HG03280 (cell line): ENCODE data around the gene EXOC7.

ENCODE experiments used
- ATAC-seq: cut with Tn5 transposase; IDR thresholded peaks from one replicate; pipeline ENCODE4 v1.9.1; 2021; ENCODE audit warnings: mild to moderate bottlenecking, moderate library complexity; ENCODE audit not compliant: unreplicated experiment

EXOC7 gene, protein sequence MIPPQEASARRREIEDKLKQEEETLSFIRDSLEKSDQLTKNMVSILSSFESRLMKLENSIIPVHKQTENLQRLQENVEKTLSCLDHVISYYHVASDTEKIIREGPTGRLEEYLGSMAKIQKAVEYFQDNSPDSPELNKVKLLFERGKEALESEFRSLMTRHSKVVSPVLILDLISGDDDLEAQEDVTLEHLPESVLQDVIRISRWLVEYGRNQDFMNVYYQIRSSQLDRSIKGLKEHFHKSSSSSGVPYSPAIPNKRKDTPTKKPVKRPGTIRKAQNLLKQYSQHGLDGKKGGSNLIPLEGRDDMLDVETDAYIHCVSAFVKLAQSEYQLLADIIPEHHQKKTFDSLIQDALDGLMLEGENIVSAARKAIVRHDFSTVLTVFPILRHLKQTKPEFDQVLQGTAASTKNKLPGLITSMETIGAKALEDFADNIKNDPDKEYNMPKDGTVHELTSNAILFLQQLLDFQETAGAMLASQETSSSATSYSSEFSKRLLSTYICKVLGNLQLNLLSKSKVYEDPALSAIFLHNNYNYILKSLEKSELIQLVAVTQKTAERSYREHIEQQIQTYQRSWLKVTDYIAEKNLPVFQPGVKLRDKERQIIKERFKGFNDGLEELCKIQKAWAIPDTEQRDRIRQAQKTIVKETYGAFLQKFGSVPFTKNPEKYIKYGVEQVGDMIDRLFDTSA

DNA sequence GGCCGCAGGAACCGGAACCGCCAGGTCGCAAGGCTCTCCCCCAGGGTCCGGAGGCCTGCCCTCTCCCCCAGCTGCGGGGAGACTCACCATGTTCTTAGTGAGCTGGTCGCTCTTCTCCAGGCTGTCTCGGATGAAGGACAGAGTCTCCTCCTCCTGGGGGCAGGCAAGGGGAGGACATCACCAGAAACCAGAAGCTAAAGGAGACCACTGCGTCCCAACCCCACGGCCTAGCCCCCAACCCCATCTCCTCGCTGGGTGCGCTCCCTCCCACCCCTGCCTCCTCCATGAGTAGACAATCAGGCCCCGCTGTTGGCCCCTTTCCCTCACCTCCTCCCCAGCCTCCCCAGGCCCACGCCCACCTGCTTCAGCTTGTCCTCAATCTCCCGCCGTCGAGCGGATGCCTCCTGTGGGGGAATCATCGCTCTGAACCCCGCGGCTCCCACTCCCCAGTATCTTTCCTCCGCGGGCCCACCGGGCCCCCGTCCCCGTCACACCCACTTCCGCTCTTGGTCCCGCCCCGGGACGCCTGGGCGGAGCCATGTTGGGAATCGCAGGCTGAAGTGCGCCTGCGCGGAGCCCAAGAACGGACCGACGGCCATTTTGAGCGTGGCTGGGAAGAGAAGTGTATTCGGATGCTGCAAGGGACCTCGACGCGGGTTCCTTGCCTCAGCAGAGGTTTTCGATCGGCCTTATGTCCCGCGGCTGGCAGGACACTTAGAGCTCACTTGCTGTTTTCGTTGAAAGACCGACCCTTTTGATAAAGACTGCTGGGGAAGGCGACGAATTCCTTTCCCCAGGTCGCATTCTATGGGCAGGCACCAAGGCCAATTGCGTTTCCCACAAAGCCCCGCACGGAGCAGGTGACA lies at the start of gene EXOC7:
Gene EXOC7 (minus strand): TSS at position 514 of the 866 bp plus-strand sequence. CDS start 95 bp downstream, at position 419.
- peak; percentile 90 for ATAC-seq

DNA sequence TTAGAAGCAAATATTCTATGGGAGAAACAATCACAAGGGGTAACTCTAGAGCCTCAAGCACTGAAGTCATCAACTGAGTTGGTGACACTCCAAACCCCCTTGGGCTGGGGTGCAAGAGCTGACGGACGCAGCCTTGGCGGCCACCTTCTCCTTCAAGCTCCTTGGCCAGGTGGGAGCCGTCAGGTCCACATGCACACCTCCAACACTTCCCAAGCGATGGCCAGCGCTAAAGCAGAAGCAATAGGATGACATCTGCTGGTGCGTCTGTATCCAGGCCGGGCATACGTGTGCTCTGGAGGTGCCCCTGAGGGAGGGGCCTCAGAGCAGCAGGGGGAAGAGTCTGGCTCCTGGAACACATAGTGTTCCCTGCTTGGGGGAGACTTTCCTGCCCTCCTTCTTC lies 49.6 kb upstream of the EXOC7 start:
- no peak for ATAC-seq

DNA sequence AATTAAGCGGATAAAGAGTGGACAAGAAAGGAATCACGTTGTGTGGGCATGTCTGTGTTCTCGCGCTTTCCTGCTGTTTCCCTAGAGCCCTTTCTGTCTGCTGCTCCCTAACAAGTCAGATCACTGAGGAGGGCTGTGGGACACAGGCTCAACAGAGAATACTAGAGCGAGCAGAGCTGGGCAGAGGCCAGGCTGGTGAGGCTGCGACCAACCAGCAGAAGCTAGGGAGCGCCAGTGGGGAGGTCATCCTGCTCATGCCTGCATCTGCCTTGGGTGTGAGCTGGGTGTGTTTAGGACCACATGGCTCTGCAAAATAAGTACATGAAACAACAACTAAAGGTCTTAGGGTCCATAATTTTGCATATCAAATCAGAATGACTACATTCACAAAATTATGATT lies 49.0 kb upstream of the EXOC7 start:
- no peak for ATAC-seq

DNA sequence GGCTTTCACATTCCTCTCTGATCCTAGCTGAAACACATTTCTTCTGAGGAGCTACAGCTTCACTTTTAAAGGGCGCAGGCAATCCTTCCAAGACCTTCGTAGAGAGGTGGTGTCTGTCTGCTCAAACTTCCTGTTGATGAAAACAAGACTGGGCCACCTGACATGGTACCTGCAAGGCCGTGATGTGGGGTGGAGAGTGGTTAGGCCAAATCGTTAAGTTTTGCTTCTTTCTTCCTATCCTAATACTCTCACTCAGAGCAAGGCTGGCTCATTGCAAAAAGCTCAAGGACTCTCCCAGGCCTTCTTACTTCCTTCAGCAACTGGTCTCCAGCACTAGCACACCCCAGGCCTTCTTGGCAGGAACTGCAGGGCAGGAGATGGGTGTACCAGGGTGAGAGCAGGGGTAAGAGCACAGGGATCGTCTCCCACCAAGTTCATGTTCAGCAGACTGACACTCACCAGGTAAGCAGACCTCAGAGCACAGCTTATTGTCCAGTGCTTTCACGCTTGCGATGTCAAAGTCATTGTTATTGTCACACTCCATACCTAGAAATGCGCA lies 48.4 kb upstream of the EXOC7 start:
- no peak for ATAC-seq

DNA sequence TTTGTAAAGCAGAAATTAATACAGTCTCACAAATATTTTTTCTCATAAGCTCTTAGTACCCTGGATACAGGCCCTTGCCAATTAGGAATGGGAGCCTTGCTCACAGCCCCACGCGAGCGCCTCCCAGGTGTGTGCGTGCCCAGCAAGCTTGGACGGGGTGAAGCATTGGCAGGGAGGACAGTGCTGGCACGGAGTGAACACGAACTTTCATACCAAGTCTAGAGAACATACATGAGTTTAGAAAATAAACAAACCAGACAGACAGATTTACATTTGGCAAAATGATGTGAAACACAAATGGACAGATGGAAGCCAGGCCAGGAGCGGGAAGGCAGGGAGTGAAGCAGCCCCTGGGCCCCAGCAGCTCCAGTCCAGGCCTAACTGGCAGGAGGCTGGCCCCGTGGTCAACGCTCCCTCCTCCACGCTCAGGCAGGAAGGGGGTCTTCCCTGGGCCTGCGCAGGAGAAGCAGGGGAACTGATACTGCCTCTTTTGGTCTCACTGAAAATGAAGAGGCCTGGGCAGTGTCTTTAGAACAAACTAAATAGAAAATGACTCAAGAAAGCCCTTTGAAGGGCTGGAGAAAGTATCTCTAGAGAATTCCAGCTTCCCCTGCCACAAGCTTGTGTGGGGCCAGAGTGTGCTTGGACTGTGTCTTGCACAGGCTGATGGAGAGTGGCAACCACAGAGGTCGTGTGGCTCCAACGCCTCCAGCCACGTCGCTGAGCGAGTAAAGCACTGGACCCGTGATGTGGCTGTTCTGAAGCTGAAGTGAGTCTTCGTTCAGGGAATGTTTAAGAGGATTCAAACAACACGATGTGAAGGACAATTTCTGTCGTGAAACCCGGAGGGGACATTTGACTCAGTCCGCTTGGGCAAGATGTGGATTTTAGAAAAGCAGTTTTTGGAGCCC lies 47.4 kb upstream of the EXOC7 start:
- no peak for ATAC-seq

DNA sequence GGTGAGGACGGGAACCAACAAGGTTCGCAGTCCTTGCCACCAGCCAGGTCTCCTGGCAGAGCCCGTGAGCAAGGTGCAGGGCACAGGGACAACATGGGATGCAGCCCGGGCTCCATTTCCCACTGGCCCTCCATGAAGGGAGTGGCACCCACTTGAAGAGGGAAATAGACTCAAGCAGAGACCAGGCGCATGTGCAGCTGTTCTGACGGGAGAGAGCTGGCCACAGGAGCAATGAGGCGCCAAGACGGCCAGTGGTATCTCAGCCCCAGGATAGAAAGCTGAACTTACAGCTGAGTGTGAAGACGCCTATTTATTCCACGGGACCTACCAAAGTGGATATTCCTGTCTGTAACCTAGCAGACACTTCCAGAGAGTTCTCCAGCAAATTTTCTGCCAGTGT lies 45.6 kb upstream of the EXOC7 start:
- no peak for ATAC-seq

DNA sequence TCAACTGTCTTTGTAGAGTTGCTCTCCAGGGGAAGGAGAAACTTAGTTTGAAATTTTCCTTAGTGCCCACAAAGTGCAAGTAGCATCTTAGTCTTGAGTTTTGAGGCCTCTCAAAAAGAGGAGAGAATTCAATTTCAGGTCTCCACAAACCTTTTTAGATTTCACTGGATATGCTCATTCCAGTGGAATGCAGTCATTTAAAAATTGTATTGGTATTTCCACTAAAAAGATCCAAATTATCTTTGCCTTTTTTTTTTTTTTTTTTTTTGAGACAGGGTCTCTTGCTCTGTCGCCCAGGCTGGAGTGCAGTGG lies 44.4 kb upstream of the EXOC7 start:
- no peak for ATAC-seq

DNA sequence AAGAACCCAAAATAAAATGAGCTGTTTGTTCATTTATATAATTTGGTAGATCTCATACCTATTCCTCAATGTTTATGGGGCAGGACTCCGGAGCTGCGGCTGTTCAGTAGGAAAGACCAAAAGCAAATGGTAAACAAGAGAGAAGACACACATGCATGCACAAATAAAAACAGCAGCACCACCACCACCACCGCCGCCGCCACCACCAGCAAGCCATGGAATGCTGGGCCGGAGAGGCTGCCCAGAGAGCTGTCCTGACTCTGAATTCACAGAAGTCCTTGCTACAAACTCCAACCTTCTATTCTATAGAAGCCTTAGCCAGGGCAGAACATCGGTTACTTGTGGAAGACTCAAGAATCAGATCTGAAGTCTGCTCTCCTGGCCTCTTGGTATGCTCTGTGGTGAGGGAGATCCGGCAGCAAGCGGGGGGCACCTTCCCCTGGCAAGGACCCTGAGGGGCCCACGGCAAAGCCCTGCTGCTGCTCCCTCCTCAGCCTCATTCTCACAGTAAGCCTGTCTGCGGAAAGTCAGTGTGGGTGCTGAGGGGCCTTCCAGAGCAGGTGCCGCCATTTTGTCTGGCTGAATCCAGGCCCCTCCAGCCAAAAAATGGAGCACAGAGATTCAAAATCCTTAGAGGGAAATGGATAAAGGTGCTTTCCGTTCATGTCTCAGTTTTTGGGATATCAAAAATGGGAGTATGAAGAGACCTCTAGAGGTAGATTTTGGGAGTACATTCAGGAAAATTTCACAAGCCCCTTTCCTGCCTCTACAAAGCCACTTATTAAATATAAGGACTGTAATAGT lies 43.8 kb upstream of the EXOC7 start:
- ATAC-seq, result no peak

DNA sequence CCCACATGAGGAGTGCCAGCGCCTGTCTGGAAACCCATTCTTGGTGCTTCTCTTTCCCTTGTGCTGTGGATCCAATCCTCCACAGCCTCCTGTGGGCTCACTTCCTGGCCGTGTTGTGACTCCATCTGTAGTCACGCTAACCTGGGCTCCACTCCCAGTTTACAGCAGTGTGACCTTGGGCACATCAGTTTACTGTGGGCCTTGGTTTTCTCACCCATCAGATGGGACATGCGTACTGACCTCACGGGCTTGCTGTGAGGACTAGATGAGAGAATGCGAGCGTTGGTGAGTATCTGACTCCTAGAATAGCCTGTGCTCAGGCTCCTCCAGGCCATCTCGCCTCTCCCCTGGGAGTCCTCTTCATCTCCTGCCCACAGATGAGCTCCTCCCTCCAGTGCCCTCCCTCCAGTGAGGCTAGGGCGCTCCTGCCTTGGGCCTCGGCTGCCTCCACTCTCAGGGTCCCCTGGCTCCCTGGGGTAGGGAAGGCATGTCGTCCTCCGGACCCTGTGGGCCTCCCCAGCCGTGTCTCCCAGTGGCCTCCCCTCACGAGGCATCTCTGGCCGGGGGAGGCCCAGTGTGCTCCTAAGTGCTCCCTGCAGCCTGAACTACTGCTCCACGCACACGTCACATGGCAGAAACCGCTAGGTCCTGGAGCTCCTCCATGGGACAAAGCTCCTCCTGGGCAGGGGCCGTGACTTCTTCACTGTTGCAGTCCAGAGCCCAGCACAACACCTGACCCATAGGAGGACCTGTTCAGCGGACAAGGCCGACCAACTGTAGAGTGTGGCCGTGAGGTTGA lies 42.7 kb upstream of the EXOC7 start:
- ATAC-seq, result no peak

DNA sequence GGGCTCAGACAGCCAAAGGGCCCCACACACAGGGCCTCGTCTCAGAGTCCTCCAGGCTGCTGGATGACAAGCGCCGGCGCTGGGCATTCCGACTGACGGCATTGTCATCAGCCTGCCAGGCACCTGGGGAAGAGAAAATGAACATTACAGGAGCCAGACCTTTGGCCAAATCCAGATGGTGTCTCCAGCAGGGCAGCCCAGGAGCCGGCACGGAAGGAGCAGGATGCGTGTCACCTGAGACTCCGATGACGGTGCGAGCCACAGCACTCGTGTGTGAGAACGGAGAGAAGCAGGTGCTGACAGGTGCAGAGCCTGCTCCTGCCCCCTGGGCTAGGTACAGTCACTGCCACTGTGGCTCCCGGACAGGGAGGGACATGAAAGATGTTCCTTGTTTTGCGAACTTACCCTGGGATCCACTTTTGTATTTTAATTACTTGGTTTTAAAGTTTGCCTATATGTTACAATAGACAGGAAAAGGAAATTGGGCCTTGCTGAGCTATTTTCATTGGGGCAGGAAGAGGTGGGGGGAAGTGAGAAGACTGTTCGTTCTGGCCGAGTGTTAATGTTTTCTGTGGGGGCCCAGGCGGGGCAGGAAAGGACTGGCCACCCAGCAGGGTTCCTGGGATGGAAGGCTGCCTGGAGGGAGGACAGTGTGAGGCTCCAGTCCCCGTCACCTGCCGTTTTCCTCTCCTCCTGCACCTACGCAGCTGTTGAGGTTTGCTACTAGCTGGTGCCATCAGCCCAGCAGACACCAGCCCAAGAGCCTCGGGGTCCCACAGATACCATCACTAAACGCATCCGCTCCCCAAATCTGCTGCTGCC lies 41.9 kb upstream of the EXOC7 start:
- ATAC-seq, result no peak

DNA sequence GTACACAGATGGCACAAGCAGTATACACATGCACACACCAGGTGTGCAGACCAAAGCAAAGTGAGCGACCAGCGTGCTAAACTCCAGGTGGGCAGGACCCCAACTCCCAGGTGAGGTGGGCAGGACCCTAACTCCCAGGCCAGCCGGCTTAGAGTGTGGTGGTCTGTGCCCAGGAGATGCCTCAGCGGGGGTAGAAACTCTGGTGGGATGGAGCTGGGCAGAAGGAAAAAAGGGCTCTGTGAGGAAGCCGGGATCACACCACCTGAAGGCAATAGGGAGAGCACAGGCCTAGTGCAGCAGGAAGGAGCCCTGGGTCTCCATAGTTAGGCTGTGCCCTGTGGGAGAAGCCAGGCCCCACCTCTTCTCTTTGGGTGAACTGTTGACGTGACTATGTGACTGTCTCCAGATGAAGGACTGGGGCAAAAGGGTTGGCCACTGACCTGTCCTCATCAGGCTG lies 39.0 kb upstream of the EXOC7 start:
- ATAC-seq, result no peak

DNA sequence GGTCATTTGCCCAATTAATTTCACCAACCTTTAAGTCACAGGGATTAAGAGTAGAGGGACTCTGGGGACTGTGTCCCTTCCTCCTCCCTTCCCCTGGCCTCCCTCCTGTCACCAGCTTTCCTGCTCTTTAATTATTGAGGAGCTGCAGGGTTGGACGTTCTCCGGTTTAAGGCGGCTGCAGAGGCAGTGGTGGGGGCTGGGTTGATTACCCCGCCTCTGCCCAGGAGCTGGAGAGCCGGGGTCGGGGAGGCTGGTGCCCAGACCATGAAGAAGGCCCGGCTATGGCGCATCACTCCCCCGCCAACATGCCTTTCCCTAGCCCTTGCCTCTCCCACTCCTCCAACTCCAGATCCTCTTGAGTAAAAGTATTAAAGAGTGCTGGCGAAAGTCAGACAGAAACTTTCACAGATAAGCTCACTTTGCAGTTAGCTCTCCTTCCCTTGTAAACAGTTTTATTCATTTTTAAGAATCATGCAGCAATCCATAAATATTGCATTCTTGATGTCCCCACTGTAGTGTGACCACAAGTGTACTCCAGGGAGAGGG lies 38.5 kb upstream of the EXOC7 start:
- ATAC-seq, result no peak

DNA sequence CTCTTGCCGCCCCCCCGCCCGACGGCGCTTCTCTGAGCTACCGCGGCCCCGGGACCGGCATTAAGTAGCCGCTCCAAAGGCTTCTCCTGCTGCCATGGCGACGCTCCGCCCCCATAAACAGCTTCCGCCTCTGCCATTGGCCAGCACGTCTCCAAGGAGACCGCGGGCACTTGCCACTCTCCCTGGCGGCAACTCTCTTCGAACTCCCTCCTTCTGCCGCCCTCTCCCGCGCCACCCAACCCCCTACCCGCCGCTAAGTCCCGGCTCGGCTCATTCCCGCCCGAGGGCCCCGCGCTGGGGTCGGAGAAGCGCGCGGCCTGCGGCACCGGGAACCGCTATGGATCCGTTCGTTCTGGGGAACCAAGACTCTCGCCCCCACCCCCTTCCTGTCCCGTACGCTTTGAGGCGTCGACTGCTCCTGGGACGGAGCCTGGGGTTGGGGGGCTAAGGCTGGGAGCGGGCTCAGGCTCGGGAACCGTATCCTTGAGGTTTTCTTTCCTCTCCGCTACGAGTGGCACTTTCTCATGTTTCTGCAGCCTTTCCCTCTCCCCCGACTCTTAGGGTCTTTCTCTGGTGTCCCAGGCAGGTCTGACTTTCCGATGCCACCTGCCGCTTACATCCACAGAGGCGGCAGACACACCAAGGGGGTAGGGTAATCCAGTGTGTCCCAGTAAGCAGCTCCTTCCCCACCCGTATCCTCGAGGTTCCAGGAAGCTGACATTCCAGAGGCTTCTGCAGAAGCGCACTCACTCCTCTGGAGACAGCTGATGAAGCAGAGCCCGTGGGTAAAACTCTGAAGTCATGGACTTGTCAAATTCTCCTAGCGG lies 37.8 kb upstream of the EXOC7 start, which contains the start of gene FOXJ1:
Gene FOXJ1 (minus strand): TSS at position 34 of the 827 bp plus-strand sequence. CDS start 850 bp downstream, outside the sequence.
- ATAC-seq, result peak; percentile 61

DNA sequence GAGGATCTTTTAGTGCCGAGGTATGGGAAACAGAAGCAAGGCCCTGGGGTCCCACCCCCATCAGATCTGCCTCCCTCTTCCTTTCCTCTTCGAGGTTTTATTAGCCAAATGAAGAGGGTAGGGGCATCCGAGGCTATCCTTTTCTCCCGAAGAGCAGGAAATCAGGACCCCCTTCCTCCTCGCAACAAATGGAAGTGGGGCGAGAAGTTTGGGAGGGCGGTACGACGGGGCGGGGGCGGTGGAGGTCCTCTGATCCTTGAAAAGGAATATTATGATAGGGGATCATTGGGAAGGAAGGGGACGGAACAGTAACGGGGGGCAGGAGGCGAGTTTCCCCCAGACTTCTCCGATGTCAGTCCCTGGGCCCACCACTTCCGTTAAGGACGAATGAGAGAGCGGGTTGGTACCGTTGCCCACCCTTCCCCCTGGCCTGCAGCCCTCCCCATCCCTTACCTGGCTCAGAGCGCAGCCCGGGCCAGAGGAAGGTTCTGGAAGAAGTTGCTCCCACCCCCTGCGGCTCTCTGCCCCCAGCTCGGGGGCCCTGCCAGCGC lies 37.1 kb upstream of the EXOC7 start:
- no peak for ATAC-seq

DNA sequence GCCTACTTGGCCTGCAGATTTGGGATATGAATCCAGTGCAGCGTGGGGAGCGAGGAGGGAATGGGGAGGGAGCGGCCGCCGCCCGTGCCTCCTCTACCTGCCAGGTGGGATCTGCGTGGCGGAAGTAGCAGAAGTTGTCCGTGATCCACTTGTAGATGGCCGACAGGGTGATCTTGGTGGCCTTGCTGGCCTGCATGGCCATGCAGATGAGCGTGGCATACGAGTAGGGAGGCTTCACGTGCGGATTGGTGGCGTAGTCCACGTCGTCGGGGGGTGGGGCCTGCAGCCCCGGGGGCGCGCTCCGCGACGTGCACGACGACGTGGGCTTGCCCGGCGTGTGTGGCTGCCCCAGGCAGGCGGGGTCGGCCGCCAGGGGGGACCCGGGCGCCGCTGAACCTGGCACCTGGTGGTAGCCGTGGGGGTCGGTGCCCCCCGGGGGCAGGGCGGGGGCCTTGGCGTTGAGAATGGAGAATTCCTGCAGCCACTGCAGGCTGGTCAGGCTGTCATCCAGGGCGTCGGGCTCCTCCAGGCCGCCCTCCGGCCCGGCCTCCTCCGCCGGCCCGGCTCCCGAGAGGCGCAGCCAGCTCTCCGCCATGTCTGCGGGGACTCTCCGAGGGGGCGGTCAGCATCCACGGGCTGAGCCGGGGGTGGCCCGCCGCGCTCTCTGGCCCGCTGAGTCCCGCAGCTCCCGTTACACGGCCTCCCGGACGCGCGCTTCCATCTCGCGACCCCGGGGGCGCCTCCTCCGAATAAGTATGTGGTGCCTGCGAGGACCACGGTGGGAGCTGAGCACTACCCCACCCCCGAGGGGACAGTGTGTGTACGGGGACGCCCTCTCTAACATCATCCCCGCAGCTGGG lies 36.4 kb upstream of the EXOC7 start:
- no peak for ATAC-seq
